ENCODE measurements around the gene COX20.
A peak's percentile ranks its signal among the peaks of the same experiment; 100 is the strongest.
"Not testable (repeated sequence)": the region's sequence is repeated elsewhere in the genome, so short reads cannot be mapped to it uniquely, and the experiment has no call there.

The COX20 gene, protein sequence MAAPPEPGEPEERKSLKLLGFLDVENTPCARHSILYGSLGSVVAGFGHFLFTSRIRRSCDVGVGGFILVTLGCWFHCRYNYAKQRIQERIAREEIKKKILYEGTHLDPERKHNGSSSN

GRCh38 chr1:244835276-244836134 lies at the start of gene COX20:
Gene COX20, plus strand, starts transcription at chr1:244835658. Its CDS starts 57 bp downstream, at chr1:244835715.
- peak; percentile 95 for DNase-seq

- DNase-seq: no peak
These were observed 46.8 kb upstream of the COX20 start for GRCh38 chr1:244788493-244789275.

DNA sequence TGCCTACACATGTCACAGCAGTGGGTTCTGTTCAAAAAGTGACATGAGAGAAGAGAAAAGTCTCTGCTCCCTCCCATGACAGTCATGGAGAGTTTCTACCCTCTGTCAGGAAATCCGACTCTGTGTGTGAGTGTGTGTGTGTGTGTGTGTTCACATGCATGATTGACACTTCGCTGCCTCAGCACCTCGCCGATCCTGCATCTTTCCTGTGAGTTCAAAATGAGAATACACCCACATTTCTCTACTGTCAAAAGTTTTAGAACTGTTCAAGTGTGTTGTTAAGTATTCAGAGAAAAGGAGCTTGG lies 46.2 kb upstream of the COX20 start:
- DNase-seq: no peak

DNA sequence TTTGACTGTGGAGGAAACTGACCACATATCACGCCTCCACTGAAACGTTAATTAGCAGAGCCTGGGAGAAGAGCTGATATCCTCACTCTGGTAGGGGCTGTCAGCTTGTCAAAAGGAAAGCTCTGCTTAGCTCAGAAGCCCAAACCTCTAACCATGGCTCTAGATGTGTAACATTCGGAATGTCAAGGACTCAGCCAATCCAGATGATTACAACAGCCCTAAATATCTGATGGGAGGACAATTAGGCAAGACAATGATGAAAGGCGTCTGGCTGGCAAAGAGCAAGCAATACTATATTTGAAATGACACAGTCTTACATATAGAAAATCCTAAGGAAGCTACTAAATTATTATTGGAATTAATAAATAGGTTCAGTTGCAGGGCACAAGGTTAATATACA lies 45.7 kb upstream of the COX20 start:
- DNase-seq: no peak

- DNase-seq: no peak
These were observed 44.4 kb upstream of the COX20 start for GRCh38 chr1:244791061-244791460.

- no peak for DNase-seq
These were observed 43.1 kb upstream of the COX20 start for GRCh38 chr1:244792188-244792850.

GRCh38 chr1:244794071-244794470 lies 41.4 kb upstream of the COX20 start:
- DNase-seq: no peak

DNA sequence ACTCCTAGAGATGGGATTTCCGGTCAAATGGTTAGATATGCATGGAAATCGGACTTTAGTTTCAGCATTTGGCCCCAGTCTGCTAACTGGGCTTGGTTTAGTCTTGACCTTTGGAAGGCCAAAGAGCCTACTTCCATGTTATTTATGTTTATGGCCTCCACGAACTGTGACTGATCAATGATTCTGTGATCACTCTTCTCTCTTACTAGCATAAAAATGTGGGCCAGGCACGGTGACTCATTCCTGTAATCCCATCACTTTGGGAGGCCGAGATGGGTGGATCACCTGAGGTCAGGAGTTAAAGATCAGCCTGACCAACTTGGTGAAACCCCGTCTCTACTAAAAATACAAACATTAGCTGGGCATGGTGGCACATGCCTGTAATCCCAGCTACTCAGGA lies 40.9 kb upstream of the COX20 start:
- not testable (repeated sequence) for DNase-seq

GRCh38 chr1:244796719-244797406 lies 38.6 kb upstream of the COX20 start:
- DNase-seq: peak; percentile 25

- no peak for DNase-seq
These were observed 34.6 kb upstream of the COX20 start for GRCh38 chr1:244800821-244801220.

DNA sequence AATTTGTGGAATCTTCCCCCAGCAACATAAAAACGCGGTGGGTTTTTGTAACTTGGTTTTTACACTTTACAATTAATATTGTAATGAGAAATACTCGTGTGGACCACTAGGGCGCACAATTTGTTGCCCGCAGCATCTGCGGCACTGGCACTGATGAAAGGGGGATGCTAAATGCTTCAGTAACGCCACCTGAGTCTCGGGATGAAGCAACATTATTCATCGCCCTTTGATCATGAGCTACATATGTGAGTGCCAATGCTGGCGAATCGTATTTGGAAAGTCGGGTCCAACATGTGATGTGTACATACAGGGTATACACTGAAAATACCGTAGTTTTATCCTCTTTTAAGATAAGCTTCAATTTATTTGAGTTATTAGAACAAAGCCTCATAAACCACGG lies 34.2 kb upstream of the COX20 start:
- peak; percentile 50 for DNase-seq

DNA sequence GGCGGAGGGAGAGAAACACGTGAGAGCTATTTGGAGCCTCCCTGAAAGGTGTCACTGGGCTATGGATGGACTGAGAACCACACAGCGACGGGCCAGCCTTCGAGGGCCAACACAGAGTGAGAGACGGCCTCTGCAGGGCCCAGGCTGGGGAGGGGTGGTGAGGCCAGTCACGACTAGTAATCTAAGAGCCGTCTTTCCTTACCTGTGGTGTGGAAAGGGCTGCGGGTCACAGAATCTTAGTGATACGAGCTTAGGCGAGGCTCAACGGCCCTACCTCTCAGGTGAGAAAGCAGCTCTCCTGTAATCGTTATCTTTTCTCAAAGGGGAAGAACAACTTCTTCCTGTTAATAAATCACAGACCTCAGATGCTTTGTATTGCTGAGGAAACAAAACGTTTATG lies 33.4 kb upstream of the COX20 start:
- DNase-seq: no peak

- no peak for DNase-seq
These were observed 32.8 kb upstream of the COX20 start for GRCh38 chr1:244802556-244803239.

- no peak for DNase-seq
These were observed 30.6 kb upstream of the COX20 start for GRCh38 chr1:244804841-244805240.

DNA sequence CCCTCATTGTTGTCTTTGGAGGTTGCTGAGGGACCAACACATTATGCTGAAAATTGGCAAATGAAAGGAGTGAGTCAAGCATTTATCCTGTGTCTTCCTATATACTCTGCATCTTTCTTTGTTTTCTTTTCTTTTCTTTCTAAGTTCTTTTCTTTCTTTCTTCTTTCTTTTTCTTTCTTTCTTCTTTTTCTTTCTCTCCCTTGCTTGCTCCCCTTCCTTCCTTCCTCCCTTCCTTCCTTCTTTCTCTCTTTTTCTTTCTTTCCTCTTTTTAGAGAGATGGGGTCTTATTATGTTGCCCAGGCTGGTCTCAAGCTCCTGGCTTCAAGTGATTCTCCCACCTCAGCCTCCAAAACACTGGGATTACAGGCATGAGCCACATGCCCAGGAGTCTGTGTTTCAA lies 28.3 kb upstream of the COX20 start:
- no peak for DNase-seq

GRCh38 chr1:244810221-244810620 lies 25.2 kb upstream of the COX20 start:
- DNase-seq: no peak

DNA sequence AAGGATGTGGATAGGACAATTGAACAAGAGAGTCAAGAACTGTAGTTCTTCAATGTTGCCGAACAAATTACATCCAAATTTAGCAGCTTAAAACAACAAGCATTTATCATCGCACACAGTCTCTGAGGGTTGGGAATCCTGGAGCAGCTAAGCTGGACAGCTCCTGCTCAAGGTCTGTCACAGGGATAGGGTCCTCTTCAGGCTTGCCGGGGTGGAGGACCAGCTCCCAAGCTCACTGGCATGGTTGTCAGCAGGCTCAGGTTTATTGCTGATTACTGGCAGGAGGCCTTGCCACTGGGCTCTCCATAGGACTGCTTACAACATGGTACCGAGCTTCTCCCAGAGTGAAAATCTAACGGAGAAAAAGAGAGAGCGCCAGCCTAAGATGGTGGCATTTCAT lies 22.1 kb upstream of the COX20 start:
- DNase-seq: no peak

DNA sequence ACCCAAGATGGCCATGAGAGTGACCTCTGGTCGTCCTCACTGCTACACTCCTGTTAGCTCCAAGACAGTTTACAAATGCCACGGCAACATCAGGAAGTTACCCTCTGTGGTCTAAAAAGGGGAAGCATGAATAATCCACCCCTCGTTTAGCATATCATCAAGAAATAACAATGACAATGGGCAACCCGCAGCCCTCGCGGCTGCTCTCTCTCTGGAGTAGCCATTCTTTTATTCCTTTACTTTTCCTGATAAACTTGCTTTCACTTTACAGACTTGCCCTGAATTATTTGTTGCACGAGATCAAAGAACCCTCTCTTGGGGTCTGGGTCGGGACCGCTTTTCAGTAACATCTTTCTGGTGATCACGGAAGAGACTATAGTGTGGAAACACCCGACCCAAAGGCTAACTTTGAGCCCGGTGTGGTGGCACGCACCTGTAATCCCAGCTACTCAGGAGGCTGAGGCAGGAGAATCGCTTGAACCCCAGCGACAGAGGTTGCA lies 19.8 kb upstream of the COX20 start:
- DNase-seq: no peak

GRCh38 chr1:244817415-244817894 lies 18.0 kb upstream of the COX20 start:
- no peak for DNase-seq

DNA sequence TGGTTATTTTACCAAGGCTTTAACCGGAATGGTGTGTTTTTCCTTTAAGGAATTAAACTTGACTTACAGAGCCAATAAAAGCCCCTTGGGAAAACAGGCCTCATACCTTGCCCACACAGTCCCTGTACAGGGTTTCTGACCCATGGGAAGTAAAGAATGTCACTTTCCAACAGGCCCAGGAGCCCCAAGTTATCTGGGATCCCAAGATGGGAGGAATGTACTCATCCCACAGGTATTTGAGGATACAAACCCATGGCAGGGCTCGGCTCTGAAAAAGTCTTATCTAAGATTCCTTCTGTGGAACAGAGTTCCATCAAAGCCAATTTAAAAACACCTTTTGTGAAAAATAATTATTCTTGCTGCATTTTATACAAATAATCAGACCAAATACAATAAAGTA lies 15.3 kb upstream of the COX20 start:
- no peak for DNase-seq

GRCh38 chr1:244821134-244821533 lies 14.3 kb upstream of the COX20 start:
- no peak for DNase-seq

DNA sequence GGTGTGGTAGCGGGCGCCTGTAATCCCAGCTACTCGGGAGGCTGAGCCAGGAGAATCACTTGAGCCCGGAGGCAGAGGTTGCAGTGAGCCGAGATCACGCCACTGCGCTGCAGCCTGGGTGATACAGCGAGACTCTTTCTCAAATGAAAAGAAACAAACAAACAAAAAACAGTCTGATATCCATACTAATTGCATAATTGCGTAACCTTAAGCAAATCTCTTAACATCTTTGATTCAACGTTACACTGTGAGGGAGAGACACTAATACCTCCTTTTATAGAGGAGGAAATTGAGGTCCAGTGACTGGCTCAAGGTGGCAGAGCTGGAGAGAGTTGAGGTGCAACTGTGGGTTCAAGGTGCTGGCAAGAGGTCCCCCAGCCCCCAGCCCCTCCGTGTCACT lies 12.6 kb upstream of the COX20 start:
- DNase-seq: no peak
